ENCODE results near the gene IGLL5.

IGLL5 gene

GRCh38 chr22:22928666-22929380 lies 41.2 kb downstream of the IGLL5 start:
- no peaks in the 10 kb centered on the region for H4K20me1 ChIP-seq (ENCODE audit: insufficient read depth, low read length, poor library complexity, severe bottlenecking)
- peak overlapping the region; percentile 43 for H3K4me2 ChIP-seq (ENCODE audit: low read depth, low read length, poor library complexity, severe bottlenecking)
- TF ChIP-seq EZH2phosphoT487 (IDR thresholded peaks at IDR 0.05; ENCODE audit: borderline replicate concordance), result no peak
- TF ChIP-seq CTCF (conservative IDR thresholded peaks at IDR 0.05; ENCODE audit: low read length), result no peak
- H3K4me1 ChIP-seq (ENCODE audit: insufficient read depth, low read length, poor library complexity, severe bottlenecking), result peaks cover 22% of the 10 kb centered on the region
- no peak overlapping the region for H2AFZ ChIP-seq (ENCODE audit: low read length)
- no peaks in the 10 kb centered on the region for H3K9me3 ChIP-seq (ENCODE audit: insufficient read depth, low read depth, low read length)
- H3K4me3 ChIP-seq (ENCODE audit: low read length, poor library complexity, severe bottlenecking), result no peak overlapping the region
- H3K36me3 ChIP-seq (ENCODE audit: insufficient read depth, low read length), result no peaks in the 10 kb centered on the region
- H3F3A ChIP-seq (ENCODE audit: low read depth), result no peaks in the 10 kb centered on the region
- H3K9ac ChIP-seq (ENCODE audit: low read depth, low read length, poor library complexity, severe bottlenecking), result peak overlapping the region; percentile 21
- H3K79me2 ChIP-seq (ENCODE audit: insufficient read depth, low read length), result no peaks in the 10 kb centered on the region
- no peaks in the 10 kb centered on the region for H3K9me2 ChIP-seq (replicated peaks; ENCODE audit: low read depth, low read length)
- no peaks in the 10 kb centered on the region for H3K27me3 ChIP-seq (ENCODE audit: insufficient read depth, low read length, poor library complexity, severe bottlenecking)

GRCh38 chr22:22929381-22930221 lies 42.0 kb downstream of the IGLL5 start:
- Histone ChIP-seq H3K9me3 (ENCODE audit: insufficient read depth, low read depth, low read length) (no peaks in the 10 kb centered on the region), H3K4me1 (ENCODE audit: insufficient read depth, low read length, poor library complexity, severe bottlenecking) (peaks cover 22% of the 10 kb centered on the region), H2AFZ (ENCODE audit: low read length) (no peak overlapping the region), H3K9ac (ENCODE audit: low read depth, low read length, poor library complexity, severe bottlenecking) (no peak overlapping the region), H3F3A (ENCODE audit: low read depth) (no peaks in the 10 kb centered on the region), H3K4me3 (ENCODE audit: low read length, poor library complexity, severe bottlenecking) (no peak overlapping the region), H3K79me2 (ENCODE audit: insufficient read depth, low read length) (no peaks in the 10 kb centered on the region), H3K27me3 (ENCODE audit: insufficient read depth, low read length, poor library complexity, severe bottlenecking) (no peaks in the 10 kb centered on the region), H3K9me2 (replicated peaks; ENCODE audit: low read depth, low read length) (no peaks in the 10 kb centered on the region), H3K36me3 (ENCODE audit: insufficient read depth, low read length) (no peaks in the 10 kb centered on the region), H4K20me1 (ENCODE audit: insufficient read depth, low read length, poor library complexity, severe bottlenecking) (no peaks in the 10 kb centered on the region), H3K4me2 (ENCODE audit: low read depth, low read length, poor library complexity, severe bottlenecking) (peak overlapping the region; percentile 43)
- TF ChIP-seq CTCF (conservative IDR thresholded peaks at IDR 0.05; ENCODE audit: low read length) (no peak), EZH2phosphoT487 (IDR thresholded peaks at IDR 0.05; ENCODE audit: borderline replicate concordance) (no peak)

GRCh38 chr22:22930222-22930497 lies 42.5 kb downstream of the IGLL5 start:
- Histone ChIP-seq H3F3A (ENCODE audit: low read depth) (no peaks in the 10 kb centered on the region), H3K4me3 (ENCODE audit: low read length, poor library complexity, severe bottlenecking) (no peak overlapping the region), H3K4me1 (ENCODE audit: insufficient read depth, low read length, poor library complexity, severe bottlenecking) (peaks cover 22% of the 10 kb centered on the region), H3K9ac (ENCODE audit: low read depth, low read length, poor library complexity, severe bottlenecking) (no peak overlapping the region), H3K9me3 (ENCODE audit: insufficient read depth, low read depth, low read length) (no peaks in the 10 kb centered on the region), H3K79me2 (ENCODE audit: insufficient read depth, low read length) (no peaks in the 10 kb centered on the region), H3K27me3 (ENCODE audit: insufficient read depth, low read length, poor library complexity, severe bottlenecking) (no peaks in the 10 kb centered on the region), H3K36me3 (ENCODE audit: insufficient read depth, low read length) (no peaks in the 10 kb centered on the region), H2AFZ (ENCODE audit: low read length) (no peak overlapping the region), H3K9me2 (replicated peaks; ENCODE audit: low read depth, low read length) (no peaks in the 10 kb centered on the region), H3K4me2 (ENCODE audit: low read depth, low read length, poor library complexity, severe bottlenecking) (no peak overlapping the region), H4K20me1 (ENCODE audit: insufficient read depth, low read length, poor library complexity, severe bottlenecking) (no peaks in the 10 kb centered on the region)
- TF ChIP-seq CTCF (conservative IDR thresholded peaks at IDR 0.05; ENCODE audit: low read length) (no peak), EZH2phosphoT487 (IDR thresholded peaks at IDR 0.05; ENCODE audit: borderline replicate concordance) (no peak)
